Activated T-cell treated with anti-CD3 and anti-CD28 coated beads for 48 hours (primary cell): ENCODE measurements around the gene PCDH20.
"Not testable (repeated sequence)": the region's sequence is repeated elsewhere in the genome, so short reads cannot be mapped to it uniquely, and the experiment has no call there.

ENCODE experiments used
- DNase-seq: peaks from one replicate; pipeline ENCODE4 v3.0.0-alpha.2; 2020; ENCODE audit warnings: low read depth

Gene PCDH20

GRCh38 chr13:61415749-61416148 is at the start of gene PCDH20:
Gene PCDH20 (minus strand): TSS chr13:61415849. CDS start chr13:61415158, 691 bp downstream.
- no peak for DNase-seq

GRCh38 chr13:61463024-61463423 is 47.4 kb upstream of the PCDH20 start:
- DNase-seq, result no peak

- no peak for DNase-seq
Measured at GRCh38 chr13:61453121-61453520, 37.5 kb upstream of the PCDH20 start.

- DNase-seq, result no peak
Measured at GRCh38 chr13:61432029-61432428, 16.4 kb upstream of the PCDH20 start.

GRCh38 chr13:61423915-61424314 is 8.3 kb upstream of the PCDH20 start:
- DNase-seq, result no peak

GRCh38 chr13:61417086-61417570 is 1.5 kb upstream of the PCDH20 start:
- DNase-seq, result no peak

GRCh38 chr13:61415058-61415721 is 459 bp downstream of the PCDH20 start:
- DNase-seq, result no peak

GRCh38 chr13:61414686-61415057 is 977 bp downstream of the PCDH20 start:
- no peak for DNase-seq

- no peak for DNase-seq
Measured at GRCh38 chr13:61413572-61414535, 1.8 kb downstream of the PCDH20 start.

- no peak for DNase-seq
Measured at GRCh38 chr13:61410669-61411297, 4.9 kb downstream of the PCDH20 start.

- no peak for DNase-seq
Measured at GRCh38 chr13:61410266-61410665, 5.4 kb downstream of the PCDH20 start.

- DNase-seq, result no peak
Measured at GRCh38 chr13:61408571-61408970, 7.1 kb downstream of the PCDH20 start.

- DNase-seq, result no peak
Measured at GRCh38 chr13:61406275-61406674, 9.4 kb downstream of the PCDH20 start.

- DNase-seq, result no peak
Measured at GRCh38 chr13:61396121-61396520, 19.5 kb downstream of the PCDH20 start.

- no peak for DNase-seq
Measured at GRCh38 chr13:61391426-61391825, 24.2 kb downstream of the PCDH20 start.

GRCh38 chr13:61387694-61388093 is 28.0 kb downstream of the PCDH20 start:
- no peak for DNase-seq

GRCh38 chr13:61383111-61383510 is 32.5 kb downstream of the PCDH20 start:
- no peak for DNase-seq

- DNase-seq, result no peak
Measured at GRCh38 chr13:61370520-61370919, 45.1 kb downstream of the PCDH20 start.

GRCh38 chr13:61364690-61365089 is 51.0 kb downstream of the PCDH20 start:
- DNase-seq, result not testable (repeated sequence)

- no peak for DNase-seq
Measured at GRCh38 chr13:61362522-61362921, 53.1 kb downstream of the PCDH20 start.
